ENCODE measurements around the gene PRODH2. TPM values are rescaled to one million over a fixed set of nuclear protein-coding genes. Genes with fewer than 3 reads are reported as not detected.
A peak's percentile ranks its signal among the peaks of the same experiment; 100 is the strongest.

PRODH2 gene
- total and polyA plus RNA-seq, 2 donors (not counting 3 experiments of a cell fraction or from before 2014, with no cell fraction given): not detected

DNA sequence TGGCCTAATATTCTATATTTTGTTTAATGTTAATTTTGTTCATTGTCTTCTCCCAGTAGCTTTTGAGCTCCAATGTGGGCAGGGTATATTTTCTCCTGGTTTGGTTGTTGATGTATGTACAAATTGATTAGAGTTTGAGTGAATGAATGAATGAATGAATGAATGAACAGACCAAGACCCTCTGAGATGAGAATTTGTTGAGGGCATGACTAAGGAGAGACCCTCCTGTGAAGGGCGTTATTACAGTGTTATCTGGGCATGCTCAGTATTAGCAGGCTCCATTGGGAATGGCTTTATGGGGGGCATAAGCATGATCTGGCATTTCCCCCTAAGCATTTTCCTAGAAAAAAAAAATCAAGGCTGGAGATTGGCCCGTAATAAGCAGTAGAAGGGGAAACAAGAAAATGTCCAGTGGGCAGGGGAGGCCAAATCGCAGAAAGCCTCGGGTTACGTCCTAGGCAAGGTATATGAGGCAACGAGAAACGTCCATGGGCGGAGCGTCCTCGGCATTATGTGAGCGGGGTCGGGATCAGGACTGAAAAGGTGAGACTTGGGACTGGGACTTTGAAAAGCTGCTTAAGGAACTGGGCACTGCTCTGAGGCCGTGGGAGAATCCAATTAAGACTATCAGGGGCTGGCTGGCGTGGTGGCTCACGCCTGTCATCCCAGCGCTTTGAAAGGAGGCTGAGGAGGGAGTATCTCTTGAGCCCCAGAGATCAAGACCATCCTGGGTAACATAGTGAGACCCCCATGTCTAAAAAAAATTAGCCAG, 38.2 kb downstream of the PRODH2 start:
- ChIA-PET CTCF (no interaction called here), POLR2A (no interaction called here)
- no peaks in the 10 kb centered on the region for H3K9me1 ChIP-seq (replicated peaks; ENCODE audit: control insufficient read depth, extremely low read depth, insufficient read depth, low read length)
- H3K36me3 ChIP-seq (ENCODE audit: control insufficient read depth in 2 of 2, extremely low read depth in 1 of 2, insufficient read depth in 2 of 2, low read length in 2 of 2): peaks cover 0 to 2% of the 10 kb centered on the region in 2 experiments
- DNase-seq (ENCODE audit: low read depth, low spot score) (no peak), FAIRE-seq (no peak)
- TF ChIP-seq GATA2 (IDR thresholded peaks at IDR 0.05; ENCODE audit: insufficient read depth, insufficient read length, low read depth, low read length): no peak
- TF ChIP-seq POLR2AphosphoS5 (IDR thresholded peaks at IDR 0.05; ENCODE audit: insufficient read depth, low read depth, low read length): no peak
- TF ChIP-seq JUN (IDR thresholded peaks at IDR 0.05; ENCODE audit: borderline replicate concordance, insufficient read depth, insufficient read length, low read depth): no peak
- TF ChIP-seq FOS (IDR thresholded peaks at IDR 0.05; ENCODE audit: borderline replicate concordance, insufficient read depth, low read length): no peak
- TF ChIP-seq MYC (IDR thresholded peaks at IDR 0.05; ENCODE audit: low read depth, low read length): no peak
- no peak for TF ChIP-seq CTCF (IDR thresholded peaks at IDR 0.05; ENCODE audit: extremely low read depth in 1 of 2, insufficient read depth in 1 of 2, low read depth in 1 of 2, low read length in 2 of 2)
- no peak for TF ChIP-seq MAX (IDR thresholded peaks at IDR 0.05; ENCODE audit: insufficient read depth, insufficient read length)
- TF ChIP-seq POLR2A (IDR thresholded peaks at IDR 0.05; ENCODE audit: low read depth, low read length): no peak
- no peak for TF ChIP-seq EZH2 (IDR thresholded peaks at IDR 0.05; ENCODE audit: borderline replicate concordance, low read depth, low read length, severe bottlenecking)
- H3K9ac ChIP-seq (replicated peaks; ENCODE audit: extremely low read depth, insufficient read depth, low read length): no peak overlapping the region
- H3K4me3 ChIP-seq (replicated peaks in 1 of 3; ENCODE audit: insufficient read depth in 1 of 3, low read depth in 1 of 3, low read length in 3 of 3): peak overlapping the region in 1 of 3 experiments; percentile 63
- intact Hi-C loops (cut with micrococcal nuclease): loop anchor here (1.0 kb wide), 2 partner anchors 16 to 157 kb away; partner anchors contain the start of gene PROSER3
- no peaks in the 10 kb centered on the region for H3K27me3 ChIP-seq (ENCODE audit: control insufficient read depth in 2 of 2, insufficient read depth in 2 of 2, low read length in 2 of 2)
- peak overlapping the region; percentile 72 for H3K4me2 ChIP-seq (ENCODE audit: insufficient read depth, low read length)
- dilution Hi-C loops (cut with MboI; ENCODE audit: extremely low pct_ligation_motif_present, low sequenced_read_pairs): no loop called here
- H3K27ac ChIP-seq (ENCODE audit: insufficient read depth, low read depth, low read length): no peak overlapping the region
- no TSS peak for BruUV-seq (replicated peaks)
- no peaks in the 10 kb centered on the region for H3K9me3 ChIP-seq (replicated peaks; ENCODE audit: control insufficient read depth, insufficient read depth, low read length)
- peak overlapping the region; percentile 48 for H2AFZ ChIP-seq (ENCODE audit: low read depth, low read length)
- H3K4me1 ChIP-seq (ENCODE audit: control insufficient read depth, extremely low read depth, insufficient read depth, low read length): peaks cover 4% of the 10 kb centered on the region
- H4K20me1 ChIP-seq (replicated peaks; ENCODE audit: control insufficient read depth, extremely low read depth, insufficient read depth, low read length): no peaks in the 10 kb centered on the region
- H3K79me2 ChIP-seq (ENCODE audit: control insufficient read depth, insufficient read depth, low read length): no peaks in the 10 kb centered on the region

All from endothelial cell of umbilical vein (primary cell).